DLD1 (cell line): Measurements from ENCODE around the gene CD59.

ENCODE experiments used
- in situ Hi-C: cut with HindIII; loops from 2 replicates; pipeline ENCODE4 v1.10.0; 2017; ENCODE audit warnings: low sequenced_read_pairs

The CD59 gene

GRCh38 chr11:33736148-33736812 lies at the start of gene CD59:
TSS of gene CD59 (minus strand) at chr11:33736423. CDS start at chr11:33722445, 13,978 bp downstream.
- in situ Hi-C loops = no loop called here

DNA sequence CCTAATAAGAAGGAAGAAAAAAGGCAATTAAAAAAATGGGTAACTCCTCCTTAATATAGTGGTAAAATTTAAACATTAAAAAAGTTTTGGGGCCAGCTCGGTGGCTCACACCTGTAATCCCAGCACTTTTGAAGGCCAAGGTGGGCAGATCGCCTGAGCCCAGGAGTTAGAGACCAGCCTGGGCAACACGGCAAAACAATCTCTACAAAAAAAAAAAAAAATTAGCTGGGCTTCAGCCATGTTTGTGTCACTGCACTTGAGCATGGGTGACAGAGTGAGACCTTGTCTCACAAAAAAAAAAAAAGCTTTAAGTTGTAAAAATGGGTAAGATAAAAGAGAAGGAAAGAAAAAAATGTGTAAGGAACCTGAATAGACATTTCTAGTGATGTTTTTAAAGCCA lies 49.4 kb upstream of the CD59 start:
- in situ Hi-C loops = no loop called here

GRCh38 chr11:33779849-33780528 lies 43.8 kb upstream of the CD59 start:
- in situ Hi-C loops = no loop called here

DNA sequence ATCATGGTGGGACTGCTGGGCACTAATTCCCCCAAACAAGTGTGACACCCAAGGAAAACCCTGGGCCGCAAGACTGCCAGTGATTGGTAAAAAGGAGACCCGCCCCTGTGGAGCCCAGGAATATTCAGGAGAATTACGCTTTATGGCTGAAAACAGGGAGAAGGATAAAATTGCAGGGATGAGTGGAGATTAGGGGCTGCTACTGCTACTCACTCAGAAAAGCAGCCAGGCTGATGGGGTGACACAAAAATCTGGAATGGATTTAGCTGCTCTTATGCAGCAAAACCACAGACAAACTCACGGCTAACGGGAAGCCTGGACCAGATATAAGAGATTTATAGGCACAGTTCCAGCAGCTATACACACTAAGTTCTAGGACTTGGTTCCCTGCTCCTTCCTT lies 42.5 kb upstream of the CD59 start:
- in situ Hi-C loops = no loop called here

DNA sequence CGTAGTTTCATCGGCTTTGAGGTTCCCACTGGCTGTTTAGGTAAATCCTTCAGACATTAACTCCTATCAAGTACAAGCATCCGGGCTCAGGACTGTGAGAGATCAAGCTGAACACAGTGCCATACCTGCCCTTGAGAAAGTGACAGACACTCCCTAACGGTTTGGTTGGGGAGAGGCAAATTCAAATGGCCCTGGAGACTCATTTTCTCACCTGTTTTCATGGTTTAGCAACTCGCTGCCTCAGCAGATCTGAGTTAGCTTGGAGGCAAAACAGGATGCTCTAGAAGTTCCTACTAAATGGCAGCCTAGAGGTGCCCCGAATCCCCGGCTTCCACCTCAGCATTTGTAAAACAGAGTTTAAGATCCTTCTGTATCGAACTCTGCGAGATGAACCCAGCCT lies 41.7 kb upstream of the CD59 start:
- in situ Hi-C loops = no loop called here

DNA sequence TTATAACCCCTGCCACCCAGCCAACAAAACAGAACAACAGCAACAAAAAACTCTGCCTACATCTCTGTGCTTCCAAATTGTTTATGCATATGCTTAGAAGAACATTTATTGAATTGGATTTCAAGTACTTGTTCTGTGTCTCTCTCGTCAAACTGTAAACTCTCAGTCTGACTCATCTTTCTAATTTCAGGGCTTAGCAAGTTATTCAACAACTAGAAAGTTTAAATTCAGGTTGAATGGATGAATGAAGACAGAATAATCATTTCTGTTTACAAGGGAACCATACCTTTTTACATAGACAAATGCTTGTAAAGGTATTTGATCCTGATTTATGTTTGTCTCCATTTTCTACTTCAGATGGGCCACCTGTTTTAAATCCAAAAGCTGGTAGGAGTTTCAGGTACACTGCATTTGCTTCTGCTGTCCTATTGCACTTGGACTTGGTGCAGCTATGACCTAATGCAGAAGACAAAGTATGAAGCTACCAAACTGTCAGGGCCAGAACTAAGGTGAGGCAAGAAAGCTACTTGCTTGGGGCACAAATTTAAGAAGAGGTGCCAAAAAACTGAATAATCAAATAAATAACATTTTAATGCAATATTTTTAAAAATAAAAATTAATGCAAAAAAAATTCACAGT lies 39.7 kb upstream of the CD59 start:
- in situ Hi-C loops = no loop called here

DNA sequence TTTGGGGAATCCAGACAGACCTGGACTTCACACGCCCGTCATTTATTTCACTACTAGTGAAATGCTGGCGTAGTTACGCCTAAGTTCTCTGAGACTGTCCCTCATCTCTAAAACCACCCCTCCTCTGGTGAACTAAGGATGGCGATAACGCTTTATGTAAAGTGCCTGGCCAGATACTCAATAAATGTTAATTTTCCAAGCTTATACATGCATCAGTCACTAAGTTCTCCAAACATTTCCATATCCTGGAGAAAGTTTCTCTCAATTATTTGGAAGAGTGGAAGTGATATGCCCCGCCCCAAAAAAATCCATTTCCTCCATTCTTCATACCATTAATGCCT lies 39.2 kb upstream of the CD59 start:
- in situ Hi-C loops = no loop called here

- in situ Hi-C loops = no loop called here
Observed at GRCh38 chr11:33774736-33775466, 38.7 kb upstream of the CD59 start.

DNA sequence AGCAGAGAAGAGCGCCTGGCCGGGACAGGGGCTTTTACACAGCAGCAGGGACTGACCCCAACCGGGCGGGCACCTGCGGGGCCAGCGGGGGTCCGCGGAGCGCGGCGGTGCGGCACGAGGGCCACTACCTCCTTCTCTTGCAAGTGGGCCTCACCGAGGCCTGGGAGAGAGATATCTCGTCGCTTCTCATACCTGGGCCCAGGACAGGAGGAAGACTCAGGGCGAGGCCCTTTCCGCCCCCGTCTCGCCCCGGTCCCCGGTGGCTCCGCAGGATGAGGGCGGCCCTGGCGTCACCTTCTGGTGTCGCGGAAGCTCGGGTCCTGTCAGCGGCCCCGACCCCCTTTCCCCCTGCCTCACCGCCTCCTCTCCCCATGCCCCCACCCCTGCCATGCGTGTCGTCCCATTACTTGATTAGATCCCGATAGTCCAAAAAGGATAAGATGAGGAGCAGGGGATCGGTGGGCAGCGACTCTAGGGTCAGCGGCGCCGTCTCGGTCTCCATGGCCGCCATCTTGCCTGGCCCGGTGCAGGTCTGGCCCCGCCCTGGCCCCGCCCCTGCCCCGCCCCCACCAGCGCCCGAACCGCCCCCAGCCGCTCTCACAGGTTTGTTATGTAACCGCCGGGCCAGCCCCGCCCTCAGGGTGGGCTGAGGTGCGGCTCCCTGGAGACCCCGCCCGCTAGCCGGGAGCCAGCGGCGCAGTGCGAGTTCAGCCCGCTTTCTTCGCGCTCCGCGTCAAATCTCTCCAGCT lies 37.9 kb upstream of the CD59 start, which contains the start of gene FBXO3:
Gene FBXO3 (minus strand): TSS at position 534 of the 749 bp plus-strand sequence. CDS start 23 bp downstream, at position 511.
- in situ Hi-C loops = no loop called here

DNA sequence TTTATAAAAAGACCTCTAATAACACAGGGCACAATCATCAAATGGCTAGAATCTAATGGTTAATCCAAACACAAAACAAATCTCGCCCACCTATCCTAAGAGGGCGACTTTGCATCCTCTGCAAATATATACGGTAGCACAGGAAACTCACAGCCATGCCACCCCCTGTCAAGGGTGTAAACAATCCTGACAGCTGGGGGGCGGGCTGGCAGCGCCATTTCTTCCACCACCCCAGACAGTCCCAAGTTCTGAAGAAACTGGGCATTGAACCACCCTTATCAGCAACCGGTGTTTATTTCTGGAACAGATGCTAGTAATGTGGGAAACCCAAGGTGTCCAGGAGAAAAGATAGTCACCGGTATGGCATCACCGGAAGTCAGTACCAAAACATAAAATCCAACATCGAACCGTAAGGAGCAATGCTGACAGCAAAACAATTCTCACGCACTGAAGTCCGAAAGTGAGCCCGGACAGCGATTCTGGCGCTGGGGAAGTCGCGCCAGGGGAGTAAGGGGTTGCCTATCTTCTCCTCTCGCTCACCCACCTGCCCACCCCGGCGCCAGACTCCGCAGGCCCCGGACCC lies 37.3 kb upstream of the CD59 start:
- in situ Hi-C loops = no loop called here

DNA sequence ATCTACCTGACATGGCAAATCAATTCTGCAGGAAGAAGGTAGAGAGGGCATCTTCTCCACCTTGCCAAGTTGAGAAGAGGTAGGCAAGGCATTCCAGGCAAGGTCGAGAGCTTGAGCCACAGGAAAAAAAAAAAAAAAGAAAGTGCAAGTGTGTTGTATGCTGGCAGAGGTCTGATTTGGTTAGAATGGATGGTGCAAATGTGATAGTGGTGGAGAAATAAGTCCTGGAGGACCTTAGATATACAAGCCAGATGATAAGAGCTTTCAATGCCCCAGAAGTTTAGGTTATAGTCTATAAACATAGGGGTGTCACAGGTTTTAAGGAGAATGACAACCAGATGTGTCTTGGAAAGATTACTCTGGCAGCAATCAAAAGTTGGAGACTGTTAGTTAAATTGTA lies 36.6 kb upstream of the CD59 start:
- in situ Hi-C loops = no loop called here

GRCh38 chr11:33772300-33772699 lies 36.1 kb upstream of the CD59 start:
- in situ Hi-C loops = no loop called here

DNA sequence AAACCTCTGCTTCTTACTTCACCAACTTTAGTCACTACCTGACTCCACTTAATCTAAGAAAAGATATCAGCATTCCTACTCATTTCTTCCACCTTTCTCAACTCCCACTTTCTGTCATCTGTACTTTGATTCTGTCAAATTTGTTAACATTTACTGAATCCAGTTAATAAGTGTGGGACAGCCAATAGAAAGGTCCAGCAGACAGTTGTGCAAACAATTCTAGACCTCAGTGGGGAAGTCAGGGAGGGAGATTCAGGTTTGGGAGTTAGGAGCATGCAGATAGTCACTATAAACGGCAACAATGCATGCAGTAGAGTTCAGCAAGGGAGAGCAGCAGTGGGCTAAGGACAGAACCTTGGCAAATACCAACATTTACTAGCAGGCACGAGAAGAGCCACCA lies 34.0 kb upstream of the CD59 start:
- in situ Hi-C loops = no loop called here

DNA sequence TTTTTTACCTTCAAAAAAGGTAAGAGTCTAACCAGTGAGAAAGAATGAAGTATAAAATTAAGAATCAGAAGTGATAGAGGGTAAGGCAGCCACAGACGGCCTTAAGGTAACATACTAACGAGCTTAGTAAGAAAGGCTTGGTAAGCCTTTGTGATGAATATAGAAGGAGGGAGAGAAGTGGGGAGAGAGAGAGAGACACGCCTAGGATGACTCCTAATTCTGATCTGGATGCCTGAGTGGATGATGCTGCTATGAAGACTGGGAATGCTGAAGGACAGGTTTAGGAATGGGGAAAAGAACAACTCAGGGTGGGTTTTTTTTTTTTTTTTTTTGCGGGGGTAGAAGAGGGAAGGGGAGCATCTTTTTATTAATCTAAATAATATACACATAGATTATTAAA lies 33.3 kb upstream of the CD59 start:
- in situ Hi-C loops = no loop called here

DNA sequence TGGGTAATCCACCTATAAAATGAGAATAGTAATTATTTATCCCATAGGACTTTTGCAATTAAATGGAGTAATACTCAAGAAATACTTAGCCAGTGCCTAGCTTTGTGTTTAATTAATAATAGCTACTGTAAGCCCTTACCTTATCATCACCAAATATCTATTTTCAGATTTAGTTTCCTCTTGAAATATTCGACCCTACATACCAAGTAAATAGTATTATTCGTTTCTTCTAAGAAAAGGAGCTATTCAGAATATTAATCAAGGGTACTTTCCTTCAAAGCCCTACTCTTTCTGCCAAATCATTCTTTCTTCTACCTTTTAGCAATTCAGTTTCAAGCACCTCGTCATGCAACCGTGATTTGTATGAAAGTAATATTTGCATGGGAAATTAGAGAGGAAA lies 31.4 kb upstream of the CD59 start:
- in situ Hi-C loops = no loop called here

GRCh38 chr11:33766085-33766484 lies 29.9 kb upstream of the CD59 start:
- in situ Hi-C loops = no loop called here

DNA sequence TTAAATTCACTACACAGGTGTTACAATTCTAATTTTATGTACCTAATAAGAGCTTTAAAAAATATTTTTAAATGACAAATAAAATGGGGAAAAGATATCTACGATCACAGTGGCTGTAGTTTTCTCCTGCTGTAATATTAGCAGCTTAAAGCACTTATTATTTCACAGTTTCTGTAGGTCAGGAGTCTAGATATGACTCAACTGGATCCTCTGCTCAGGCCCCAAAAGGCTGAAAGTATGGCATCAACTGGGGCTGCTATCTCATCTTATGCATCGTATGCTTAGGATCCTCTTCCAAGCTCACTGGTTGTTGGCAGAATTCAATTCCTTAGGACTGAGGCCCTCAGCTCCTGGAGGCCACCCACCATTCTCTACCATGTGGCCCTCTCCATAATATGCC lies 25.2 kb upstream of the CD59 start:
- in situ Hi-C loops = no loop called here

DNA sequence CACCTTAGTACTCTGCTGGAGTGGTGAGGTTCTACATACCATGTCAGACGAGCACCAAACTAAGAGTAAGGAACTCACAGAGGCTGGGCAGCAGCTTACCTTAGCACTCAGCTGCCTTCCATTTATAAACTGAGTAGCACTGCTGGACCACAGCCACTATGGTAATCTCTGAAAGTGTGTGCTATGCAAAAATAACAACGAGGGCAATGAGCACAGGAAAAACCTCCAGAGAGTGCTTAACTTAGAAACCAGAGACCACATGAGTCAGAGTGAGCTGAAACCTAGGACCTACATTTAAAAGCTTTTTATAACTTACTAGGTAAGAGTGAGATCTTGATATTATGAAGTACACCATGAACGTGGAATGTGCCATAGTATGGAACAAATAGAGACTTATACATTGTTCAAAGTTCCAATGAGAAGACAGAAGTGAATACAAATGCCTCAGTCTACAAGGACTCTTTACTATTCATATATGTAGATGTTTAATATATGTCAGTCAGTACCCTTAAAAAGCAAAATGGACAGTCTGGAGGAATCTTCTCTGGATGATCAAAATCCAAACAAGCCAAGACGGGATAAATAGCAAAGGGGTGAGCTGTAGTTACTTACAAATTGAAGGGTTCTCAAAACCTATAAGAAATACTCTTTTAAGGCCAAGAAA lies 17.2 kb upstream of the CD59 start:
- in situ Hi-C loops = no loop called here

DNA sequence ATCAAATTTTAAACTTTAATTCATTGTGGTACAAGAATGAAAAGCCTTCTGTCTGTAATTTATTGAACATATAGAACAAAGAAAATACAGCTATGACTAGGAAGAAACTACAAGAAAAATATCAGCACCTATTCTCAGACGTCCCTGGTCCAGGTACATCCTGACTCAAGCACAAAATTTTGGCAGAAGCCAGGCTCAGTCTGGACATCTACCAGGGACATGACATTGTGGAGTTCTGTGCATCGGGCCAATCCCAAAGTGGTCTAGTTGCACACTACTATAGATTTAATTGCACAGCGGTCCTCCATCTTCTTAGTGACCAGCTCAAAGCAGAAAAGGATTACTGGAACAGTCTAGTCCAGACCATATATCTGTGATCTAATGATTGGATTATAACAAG lies 15.7 kb upstream of the CD59 start:
- in situ Hi-C loops = no loop called here

DNA sequence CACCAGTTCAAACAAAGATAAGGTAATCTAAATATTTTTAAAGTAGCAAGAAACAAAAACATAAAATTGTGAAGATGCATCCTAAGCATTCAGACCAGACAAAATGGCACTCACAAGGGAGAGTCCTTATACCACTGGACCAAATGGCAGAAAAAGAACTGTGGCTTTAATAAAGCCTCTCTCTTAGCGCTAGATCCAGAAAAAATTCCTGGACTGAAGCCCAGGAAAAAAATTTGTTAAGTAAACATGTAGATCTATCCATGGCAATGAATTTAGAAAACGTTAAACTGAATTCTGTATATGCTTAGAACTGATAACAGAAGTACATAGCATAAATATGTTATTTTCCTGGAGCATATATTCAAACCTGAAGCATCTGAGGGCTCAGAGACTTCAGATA lies 11.8 kb upstream of the CD59 start:
- in situ Hi-C loops = no loop called here
